Keratinocyte (primary cell): ENCODE results near the gene TMUB1.

Source experiments
- EZH2 ChIP-seq: IDR thresholded peaks from one replicate; pipeline ENCODE4 v1.6.1; 2012; ENCODE audit warnings: inconsistent platforms, mild to moderate bottlenecking, low read length, moderate library complexity
- TF ChIP-seq, protein P1 (sequence below), 3 experiments: IDR thresholded peaks in 1 of 3; conservative IDR thresholded peaks in 1 of 3; optimal IDR thresholded peaks in 1 of 3; 2 replicates in 2 of 3; 3 replicates in 1 of 3; pipeline versions ENCODE3 to v1.5.1; 2011; ENCODE audit warnings: low read length in 3 of 3, mild to moderate bottlenecking in 3 of 3, moderate library complexity in 2 of 3, control low read depth in 1 of 3, inconsistent platforms in 1 of 3; ENCODE audit not compliant: insufficient read depth in 2 of 3; ENCODE audit errors: extremely low read depth in 1 of 3

DNA sequence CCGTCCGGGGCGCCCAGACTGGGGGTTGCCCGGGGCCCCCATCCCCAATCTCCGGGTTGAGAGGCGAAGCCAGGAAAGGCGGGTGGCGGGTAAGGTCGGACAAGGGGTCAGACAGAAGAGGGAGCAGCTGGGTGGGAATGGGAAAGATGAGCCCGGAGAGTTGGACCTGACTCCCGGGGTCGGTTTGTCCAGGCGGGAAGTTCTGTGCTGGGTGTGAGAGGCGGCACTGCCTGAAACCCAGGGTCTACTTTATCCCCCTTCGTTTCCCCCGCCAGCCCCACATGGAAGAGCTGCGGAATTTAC is 23.2 kb downstream of the TMUB1 start:
- TF ChIP-seq, protein P1, sequence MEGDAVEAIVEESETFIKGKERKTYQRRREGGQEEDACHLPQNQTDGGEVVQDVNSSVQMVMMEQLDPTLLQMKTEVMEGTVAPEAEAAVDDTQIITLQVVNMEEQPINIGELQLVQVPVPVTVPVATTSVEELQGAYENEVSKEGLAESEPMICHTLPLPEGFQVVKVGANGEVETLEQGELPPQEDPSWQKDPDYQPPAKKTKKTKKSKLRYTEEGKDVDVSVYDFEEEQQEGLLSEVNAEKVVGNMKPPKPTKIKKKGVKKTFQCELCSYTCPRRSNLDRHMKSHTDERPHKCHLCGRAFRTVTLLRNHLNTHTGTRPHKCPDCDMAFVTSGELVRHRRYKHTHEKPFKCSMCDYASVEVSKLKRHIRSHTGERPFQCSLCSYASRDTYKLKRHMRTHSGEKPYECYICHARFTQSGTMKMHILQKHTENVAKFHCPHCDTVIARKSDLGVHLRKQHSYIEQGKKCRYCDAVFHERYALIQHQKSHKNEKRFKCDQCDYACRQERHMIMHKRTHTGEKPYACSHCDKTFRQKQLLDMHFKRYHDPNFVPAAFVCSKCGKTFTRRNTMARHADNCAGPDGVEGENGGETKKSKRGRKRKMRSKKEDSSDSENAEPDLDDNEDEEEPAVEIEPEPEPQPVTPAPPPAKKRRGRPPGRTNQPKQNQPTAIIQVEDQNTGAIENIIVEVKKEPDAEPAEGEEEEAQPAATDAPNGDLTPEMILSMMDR (optimal IDR thresholded peaks at IDR 0.05 in 1 of 3, IDR thresholded peaks at IDR 0.05 in 1 of 3, conservative IDR thresholded peaks at IDR 0.05 in 1 of 3; ENCODE audit: extremely low read depth in 1 of 3, insufficient read depth in 2 of 3, low read length in 3 of 3) = no peak
- no peak for TF ChIP-seq EZH2
